ENCODE measurements around the gene CREBL2.

- TF ChIP-seq NR3C1 (CRISPR knock-in tag; conservative IDR thresholded peaks at IDR 0.05; ENCODE audit: low read depth), result no peak
- no peak for TF ChIP-seq CREM (CRISPR knock-in tag; IDR thresholded peaks at IDR 0.05)
- no peak for TF ChIP-seq ZNF263 (CRISPR knock-in tag; IDR thresholded peaks at IDR 0.05; ENCODE audit: low read depth)
- TF ChIP-seq CTCF (IDR thresholded peaks at IDR 0.05), result no peak
- no peak for TF ChIP-seq SP1 (CRISPR knock-in tag; conservative IDR thresholded peaks at IDR 0.05)
- no peak for TF ChIP-seq USF2 (CRISPR knock-in tag; IDR thresholded peaks at IDR 0.05)
- no peak for TF ChIP-seq MYBL2 (CRISPR knock-in tag; IDR thresholded peaks at IDR 0.05)
- TF ChIP-seq RELA (CRISPR knock-in tag; IDR thresholded peaks at IDR 0.05; ENCODE audit: borderline replicate concordance), result no peak
- TF ChIP-seq E2F1 (CRISPR knock-in tag; IDR thresholded peaks at IDR 0.05), result no peak
- no peak for TF ChIP-seq GABPB1 (CRISPR knock-in tag; IDR thresholded peaks at IDR 0.05)
- no peak for TF ChIP-seq ATF3 (CRISPR knock-in tag; conservative IDR thresholded peaks at IDR 0.05)
Measured at GRCh38 chr12:12585115-12585863, 26.4 kb upstream of the CREBL2 start.
